COLO668 (cell line): Measurements from ENCODE around the gene NUDT21.
"Not testable (repeated sequence)": the region's sequence is repeated elsewhere in the genome, so short reads cannot be mapped to it uniquely, and the experiment has no call there.

Experiments
- DNase-seq: peaks from one replicate; lab custom pipeline; 2025; ENCODE audit not compliant: unreplicated experiment; lab: John Stamatoyannopoulos, UW

NUDT21 gene

DNA sequence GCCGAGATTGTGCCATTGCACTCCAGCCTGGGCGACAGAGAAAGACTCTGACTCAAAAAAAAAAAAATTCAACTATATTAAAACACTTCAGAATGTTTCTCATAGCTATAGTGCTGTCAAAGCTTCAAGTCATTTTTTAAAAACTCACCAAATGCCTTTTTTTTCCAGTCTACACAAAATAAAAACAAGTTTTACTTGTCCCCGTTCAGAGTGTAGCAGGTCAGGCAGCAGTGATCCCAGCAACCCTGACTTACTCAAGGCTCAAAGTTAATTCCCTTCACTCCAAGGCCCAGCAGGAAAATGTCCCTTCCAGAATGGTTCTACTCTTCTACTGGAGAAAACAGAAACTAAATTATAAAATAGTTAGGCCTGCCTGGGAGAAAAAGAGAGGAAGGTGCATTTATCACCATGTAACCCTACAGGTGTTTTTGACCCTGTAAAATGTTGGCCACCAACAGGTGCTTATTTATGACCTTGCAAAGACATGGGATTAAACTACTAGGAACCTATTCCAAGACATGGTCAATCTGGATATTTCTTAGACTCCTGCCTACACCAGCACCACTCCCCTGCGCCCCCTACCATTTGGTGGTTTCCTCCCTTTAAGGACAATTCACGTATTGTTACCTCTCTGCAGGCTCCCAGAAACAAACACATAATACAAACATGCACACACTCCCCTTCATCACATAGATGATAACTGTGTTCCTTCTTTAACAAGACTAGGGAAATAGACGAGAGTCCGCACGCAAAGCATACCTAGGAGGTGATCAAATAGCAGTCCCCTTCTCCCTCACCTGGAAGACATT, 31.2 kb downstream of the NUDT21 start:
- DNase-seq = no peak

DNA sequence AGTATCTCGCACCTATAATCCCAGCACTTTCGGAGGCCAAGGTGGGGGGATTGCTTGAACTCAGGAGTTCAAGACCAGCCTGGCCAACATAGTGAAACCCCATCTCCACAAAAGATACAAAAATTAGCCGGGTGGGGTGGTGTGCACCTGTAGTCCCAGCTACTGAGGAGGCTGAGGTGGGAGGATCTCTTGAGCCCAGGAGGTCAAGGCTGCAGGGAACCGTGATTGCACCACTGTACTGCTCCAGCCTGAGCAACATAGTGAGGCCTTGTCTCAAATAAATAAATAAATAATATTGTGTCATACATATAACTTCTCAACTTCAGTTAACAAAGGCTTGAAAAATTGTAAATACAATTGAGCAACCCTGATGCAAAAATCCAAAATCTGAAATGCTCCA, 34.0 kb downstream of the NUDT21 start:
- no peak for DNase-seq

DNA sequence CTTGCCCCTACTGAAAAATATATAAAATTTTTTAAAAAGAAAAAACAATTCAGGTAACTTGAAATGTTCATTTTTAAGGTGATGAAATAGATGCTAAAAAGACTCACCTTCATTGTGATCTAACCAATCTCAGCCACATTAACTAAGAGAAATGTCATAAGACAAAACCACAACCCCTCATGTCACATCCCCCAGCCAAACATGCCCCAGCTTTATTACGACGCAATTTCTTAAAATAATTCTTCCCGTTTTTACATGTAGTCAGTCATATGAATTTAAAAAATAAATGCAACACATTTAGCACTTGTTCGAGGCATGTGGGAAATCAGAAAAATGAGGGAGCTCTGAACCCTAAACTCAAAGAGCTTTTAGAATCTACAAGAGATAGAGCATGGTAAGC, 35.3 kb downstream of the NUDT21 start:
- DNase-seq = no peak

DNA sequence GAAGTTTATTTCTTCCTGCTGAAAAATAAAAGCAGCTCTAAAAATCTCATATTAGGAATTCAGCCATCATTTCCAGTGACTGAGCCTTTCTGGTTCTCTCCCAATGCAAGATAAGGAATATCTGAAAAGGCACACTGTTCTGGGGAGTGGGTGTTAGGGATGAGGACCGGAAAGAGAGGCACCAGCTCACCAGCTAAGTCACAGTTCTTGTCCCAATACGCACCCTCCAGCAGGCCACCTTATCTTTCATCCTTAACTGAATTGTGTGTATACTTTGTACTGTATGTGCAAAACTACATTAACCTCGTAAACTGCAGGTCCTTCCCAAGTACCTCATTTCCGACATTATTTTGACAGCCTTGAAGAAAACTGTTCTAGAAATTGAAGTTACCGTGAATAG, 36.8 kb downstream of the NUDT21 start:
- no peak for DNase-seq

DNA sequence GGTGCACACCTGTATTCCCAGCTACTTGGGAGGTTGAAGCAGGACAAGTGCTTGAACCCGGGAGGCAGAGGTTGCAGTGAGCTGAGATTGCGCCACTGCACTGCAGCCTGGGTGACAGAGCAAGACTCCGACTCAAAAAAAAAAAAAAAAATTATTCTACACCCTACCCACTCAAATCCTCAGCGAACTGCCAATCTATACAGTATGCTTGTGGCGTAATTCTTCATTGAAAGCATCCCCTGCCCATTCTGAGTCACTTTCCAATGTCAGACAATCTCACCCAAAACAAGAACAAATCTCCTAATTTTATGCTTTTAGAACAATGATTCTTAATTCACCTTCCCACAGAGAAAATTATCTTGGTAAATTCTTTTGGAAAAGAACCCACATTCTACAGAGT, 37.8 kb downstream of the NUDT21 start:
- no peak for DNase-seq

DNA sequence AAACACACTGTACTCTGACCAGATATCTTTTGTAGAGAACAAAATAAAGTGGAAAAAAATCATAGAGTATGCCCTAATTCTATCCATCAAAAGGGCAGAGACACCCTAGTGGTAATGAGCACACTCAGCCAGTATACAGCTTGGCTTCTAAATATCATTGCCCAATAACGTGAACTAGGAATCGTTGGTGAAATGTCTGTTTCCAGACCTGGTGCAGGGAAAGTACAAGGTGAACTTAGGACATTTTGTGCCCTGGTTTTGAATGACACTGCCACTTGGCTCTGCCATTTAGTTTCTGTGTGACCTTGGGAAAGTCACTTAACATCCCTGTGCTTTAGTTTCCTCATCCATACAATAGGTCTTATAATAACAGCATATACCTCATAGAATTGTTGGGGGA, 39.5 kb downstream of the NUDT21 start:
- DNase-seq = no peak

DNA sequence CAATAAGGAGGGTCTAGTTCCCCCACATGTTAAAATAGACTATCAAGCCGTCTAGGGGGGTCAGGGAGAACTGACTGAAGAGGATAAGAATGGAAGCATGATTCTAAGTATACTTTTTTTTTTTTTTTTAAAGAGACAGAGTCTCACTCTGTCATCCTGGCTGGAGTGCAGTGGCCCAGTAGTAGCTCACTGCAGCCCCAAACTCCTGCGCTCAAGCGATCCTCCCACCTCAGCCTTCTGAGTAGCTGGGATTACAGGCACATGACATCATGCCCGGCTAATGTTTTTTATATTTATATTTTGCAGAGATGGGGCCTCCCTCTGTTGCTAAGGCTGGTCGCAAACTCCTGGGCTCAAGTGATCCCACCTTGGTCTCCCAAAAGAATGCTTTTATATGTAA, 40.0 kb downstream of the NUDT21 start:
- DNase-seq = no peak

DNA sequence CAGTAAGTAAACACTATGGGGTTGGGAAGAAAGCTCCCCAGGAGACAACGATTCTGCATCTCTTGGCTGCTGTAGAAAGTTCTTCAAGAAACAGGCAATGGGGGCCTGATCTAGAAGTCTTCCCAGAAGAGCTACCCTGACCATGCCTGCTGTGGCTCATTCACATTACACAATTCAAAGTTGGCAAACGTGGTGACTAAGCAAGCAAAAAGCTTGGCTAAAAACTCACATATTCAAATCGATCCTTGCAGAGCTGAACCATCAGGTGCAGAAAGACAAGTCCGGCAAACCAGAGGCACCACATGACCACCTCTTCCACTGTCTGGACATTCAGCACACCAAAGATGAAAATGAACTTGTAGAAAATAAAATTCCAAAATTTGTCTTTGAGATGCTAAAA, 41.9 kb downstream of the NUDT21 start:
- no peak for DNase-seq

DNA sequence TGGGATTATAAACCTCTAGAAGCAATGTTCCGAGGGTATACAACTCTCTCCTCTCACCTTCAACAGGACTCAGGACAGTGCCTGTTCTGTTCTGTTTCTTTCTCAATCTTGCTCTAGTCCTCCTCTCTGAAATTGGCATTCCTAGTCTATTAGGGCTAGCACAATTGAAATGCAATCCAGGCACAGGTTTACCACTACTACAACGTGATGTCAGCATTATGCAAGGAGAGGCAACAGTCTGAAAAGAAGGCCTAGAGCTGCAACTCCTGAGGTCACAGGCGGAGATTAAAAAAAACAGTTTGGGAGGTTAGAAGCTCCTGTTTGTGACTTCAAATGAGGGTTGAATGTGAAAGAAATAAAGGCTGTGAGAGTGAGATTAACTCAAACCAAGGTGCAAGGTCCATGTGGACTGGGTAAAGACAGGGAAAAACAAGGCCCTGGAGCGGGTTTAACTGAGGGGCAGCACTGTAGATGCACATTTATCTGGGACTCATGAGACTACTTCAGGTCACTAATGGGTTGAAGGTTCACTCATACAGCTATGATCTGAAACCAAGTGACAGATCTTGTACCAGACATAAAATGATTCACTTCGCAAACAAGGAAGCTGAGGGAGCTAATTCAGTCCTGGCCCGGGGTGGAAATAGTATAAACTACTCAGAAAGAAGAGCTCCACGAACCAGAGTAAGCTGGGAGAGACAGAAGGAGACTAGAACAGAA, 42.6 kb downstream of the NUDT21 start:
- DNase-seq = no peak

GRCh38 chr16:56405977-56406672, 45.0 kb downstream of the NUDT21 start:
- no peak for DNase-seq

- peak; percentile 40 for DNase-seq
These were observed 49.6 kb downstream of the NUDT21 start for GRCh38 chr16:56401482-56401881.

GRCh38 chr16:56400458-56400857, 50.7 kb downstream of the NUDT21 start:
- DNase-seq = no peak

DNA sequence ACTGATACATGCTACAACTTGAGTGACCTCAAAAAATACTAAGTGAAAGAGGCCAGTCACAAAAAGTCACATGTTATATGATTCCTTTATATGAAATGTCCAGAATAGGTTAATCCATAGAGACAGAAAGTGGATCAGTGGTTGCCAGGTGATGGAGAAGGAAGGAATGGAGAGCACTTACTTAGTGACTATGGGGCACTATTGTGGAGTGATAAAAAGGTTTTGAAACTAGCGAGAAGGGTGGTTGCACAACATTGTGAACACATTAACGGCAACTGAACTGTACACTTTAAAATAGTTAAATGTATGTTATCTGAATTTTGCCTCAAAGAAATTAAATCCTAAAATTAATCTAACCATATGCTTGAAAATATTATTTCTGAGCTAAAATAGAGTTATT, 51.6 kb downstream of the NUDT21 start:
- no peak for DNase-seq

DNA sequence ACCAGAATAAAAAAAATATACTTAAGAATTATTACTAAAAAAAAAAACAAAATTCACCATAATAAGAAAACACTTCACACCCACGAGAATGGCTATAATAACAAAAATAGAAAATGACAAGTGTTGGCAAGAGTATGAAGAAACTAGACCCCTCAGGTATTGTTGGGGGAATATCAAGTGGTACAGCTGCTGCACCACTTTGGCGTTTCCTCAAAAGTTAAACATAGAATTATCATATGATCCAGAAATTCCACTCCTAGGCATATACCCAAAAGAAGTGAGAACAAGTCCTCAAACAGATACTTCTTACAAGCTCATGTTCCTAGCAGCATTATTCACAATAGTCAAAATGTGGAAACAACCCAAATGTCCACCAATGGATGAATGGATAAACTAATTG, 52.1 kb downstream of the NUDT21 start:
- DNase-seq = no peak

DNA sequence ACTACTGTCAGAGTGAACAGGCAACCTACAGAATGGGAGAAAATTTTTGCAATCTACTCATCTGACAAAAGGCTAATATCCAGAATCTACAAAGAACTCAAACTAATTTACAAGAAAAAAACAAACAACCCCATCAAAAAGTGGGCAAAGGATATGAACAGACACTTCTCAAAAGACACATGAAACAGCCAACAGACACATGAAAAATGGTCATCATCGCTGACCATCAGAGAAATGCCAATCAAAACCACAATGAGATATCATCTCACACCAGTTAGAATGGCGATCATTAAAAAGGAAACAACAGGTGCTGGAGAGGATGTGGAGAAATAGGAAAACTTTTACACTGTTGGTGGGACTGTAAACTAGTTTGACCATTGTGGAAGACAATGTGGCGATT, 54.4 kb downstream of the NUDT21 start:
- DNase-seq = not testable (repeated sequence)

- no peak for DNase-seq
These were observed 61.6 kb downstream of the NUDT21 start for GRCh38 chr16:56389554-56389953.

DNA sequence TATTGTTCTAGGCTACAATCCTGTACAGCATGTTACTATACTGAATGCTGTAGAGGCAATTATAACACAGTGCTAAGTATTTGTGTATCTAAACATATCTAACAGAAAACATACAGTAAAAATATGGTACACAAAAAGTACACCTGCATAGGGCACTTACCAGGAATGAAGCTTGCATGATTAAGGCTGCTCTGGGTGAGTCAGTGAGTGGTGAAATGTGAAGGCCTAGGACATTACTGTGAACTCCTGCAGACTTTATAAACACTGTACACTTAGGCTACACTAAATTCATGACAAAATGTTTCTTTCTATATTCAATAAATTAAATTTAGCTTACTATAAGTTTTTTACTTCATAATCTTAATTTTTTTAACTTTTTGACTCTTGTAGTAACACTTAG, 62.9 kb downstream of the NUDT21 start:
- DNase-seq = no peak

GRCh38 chr16:56387396-56387795, 63.7 kb downstream of the NUDT21 start:
- DNase-seq = no peak

DNA sequence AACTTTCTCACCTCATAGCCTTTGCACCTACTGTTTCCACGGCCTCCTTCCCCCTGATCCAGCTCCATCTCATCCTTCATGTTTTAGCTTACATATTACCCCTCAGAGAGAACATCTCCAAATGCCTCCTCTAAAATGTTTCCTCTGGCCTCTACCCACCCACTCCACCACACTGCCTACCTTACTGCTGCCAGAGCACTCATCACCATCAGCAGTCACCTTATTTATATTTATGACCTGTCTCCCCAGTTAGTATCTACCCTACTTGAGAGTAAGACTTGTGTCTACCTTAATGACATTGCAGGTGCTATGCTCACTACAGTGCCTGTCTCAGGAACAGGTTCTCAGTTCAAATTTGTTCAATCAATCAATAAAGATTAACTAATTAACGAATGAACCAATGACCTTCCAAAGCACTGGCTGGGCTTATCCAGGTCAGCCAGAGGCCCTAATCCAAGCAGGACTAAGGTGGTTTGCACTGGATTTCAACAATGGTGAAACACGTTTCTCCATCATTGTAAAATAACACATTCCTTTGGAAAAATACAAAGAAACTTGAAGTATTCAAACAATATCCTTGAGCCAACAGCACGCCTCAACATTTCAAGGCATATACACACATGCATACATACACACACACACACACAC, 66.9 kb downstream of the NUDT21 start:
- DNase-seq = no peak

DNA sequence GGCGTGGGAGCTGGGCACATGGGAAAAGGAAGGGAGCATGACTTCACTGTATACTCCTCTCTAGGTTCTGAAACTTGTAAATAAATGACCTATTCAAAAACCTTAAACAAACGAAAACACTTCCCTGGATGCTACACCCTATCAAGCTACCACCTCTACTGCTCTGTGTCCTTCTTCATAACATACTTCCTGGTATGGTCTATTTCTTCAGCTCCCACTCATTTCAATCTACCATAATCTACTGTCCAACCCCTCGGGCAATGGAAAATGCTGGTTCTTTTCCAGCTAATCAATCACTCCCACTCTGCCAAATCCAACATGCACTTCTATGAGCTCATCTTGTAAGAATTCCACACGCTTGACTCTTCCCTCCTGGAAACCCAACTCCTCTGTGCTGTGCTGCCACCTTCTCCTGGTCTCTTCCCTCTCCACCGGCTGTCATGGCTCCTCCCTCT, 68.2 kb downstream of the NUDT21 start:
- DNase-seq = no peak

- no peak for DNase-seq
These were observed 68.7 kb downstream of the NUDT21 start for GRCh38 chr16:56382459-56382858.
